Psoas muscle (tissue), 8 donors: ENCODE results near the gene UNC5C. TPM values are rescaled to one million over a fixed set of nuclear protein-coding genes. Genes with fewer than 3 reads are reported as not detected.
A peak's percentile ranks its signal among the peaks of the same experiment; 100 is the strongest.

Source experiments
- ATAC-seq, 4 donors: fragments of 200-7000 bp; cut with Tn5 transposase; one replicate each; pipeline ENCODE4 v1.9.1; 2020; ENCODE audit warnings: moderate library complexity in 3 of 4, mild to moderate bottlenecking in 2 of 4
- DNase-seq, 2 donors: peaks; one replicate each; pipeline ENCODE4 v3.0.0-alpha.2; 2020
- H3K27ac ChIP-seq: fragments of 200-600 bp; one replicate; pipeline ENCODE4 v1.8.0; 2022
- H3K27me3 ChIP-seq, 3 donors: fragments of 200-600 bp in 1 of 3; one replicate each; pipeline versions ENCODE4 v1.6.1 to v1.8.0; 2013 to 2022; ENCODE audit warnings: low read length in 2 of 3, mild to moderate bottlenecking in 2 of 3, moderate library complexity in 1 of 3; ENCODE audit not compliant: insufficient read depth in 3 of 3
- H3K36me3 ChIP-seq, 2 donors: fragments of 200-600 bp in 1 of 2; one replicate each; pipeline versions ENCODE4 v1.6.1 to v1.8.0; 2013 to 2022; ENCODE audit warnings: low read depth in 1 of 2, mild to moderate bottlenecking in 1 of 2, moderate library complexity in 1 of 2; ENCODE audit not compliant: insufficient read depth in 1 of 2
- H3K4me1 ChIP-seq: fragments of 200-600 bp; one replicate; pipeline ENCODE4 v1.8.0; 2022
- H3K4me3 ChIP-seq: fragments of 200-600 bp; one replicate; pipeline ENCODE4 v1.8.0; 2022; ENCODE audit warnings: mild to moderate bottlenecking
- H3K9me3 ChIP-seq: fragments of 200-600 bp; one replicate; pipeline ENCODE4 v1.8.0; 2022
- WGBS, 3 donors: extraction: QIAGEN DNeasy Blood & Tissue Kit; methylation state at CpG; one replicate each; pipeline versions ENCODE4 v1.1.6 to v1.1.7; 2013; 5-methylcytosine and 5-hydroxymethylcytosine counted together
- intact Hi-C, 2 donors: fragments of 100-400 bp; cut with DNase I; formaldehyde crosslinking; loops; one replicate each; pipeline versions ENCODE4 v1.11.0 to v1.14.2; 2022
- polyA plus RNA-seq, 3 donors: library from polyadenylated mRNA; stranded (reverse); fragments of 200-250 nt; gene quantifications; one replicate each; pipeline ENCODE4 v1.2.3, GENCODE V29; 2013
- total RNA-seq, 4 donors: library from RNA; stranded (reverse); fragmentation: NEBNext Ultra II Directional in 2 of 4; extraction: Animal tissue kit (Norgen Biotek cat#: 25700) in 2 of 4; gene quantifications; one replicate each; pipeline versions ENCODE4 v1.2.1 to v1.2.4, GENCODE V29; 2021 to 2023
- TF ChIP-seq, protein P1 (sequence below): fragments of 200-600 bp; IDR thresholded peaks from one replicate; pipeline ENCODE4 v1.8.0; 2022; ENCODE audit warnings: antibody characterized with exemption
- donor health status: healthy with polysubstance abuse.
- donor health status: DM: no; HTN: no; CAD: no; lungs with moderate emphysema.
- donor health status: Bipolar disorder and iron deficiency.
- donor health status: healthy.
- donor health status: DM: yes; HTN: yes; CAD: no.
- donor health status: DM: no; HTN: no; CAD: no.
- donor health status: DM: no; HTN: no; CAD: no.
- donor health status: DM: yes; HTN: yes; CAD: no.

UNC5C gene
- total and polyA plus RNA-seq, 7 donors, result 0.04 to 1.1 (median 0.19) TPM

DNA sequence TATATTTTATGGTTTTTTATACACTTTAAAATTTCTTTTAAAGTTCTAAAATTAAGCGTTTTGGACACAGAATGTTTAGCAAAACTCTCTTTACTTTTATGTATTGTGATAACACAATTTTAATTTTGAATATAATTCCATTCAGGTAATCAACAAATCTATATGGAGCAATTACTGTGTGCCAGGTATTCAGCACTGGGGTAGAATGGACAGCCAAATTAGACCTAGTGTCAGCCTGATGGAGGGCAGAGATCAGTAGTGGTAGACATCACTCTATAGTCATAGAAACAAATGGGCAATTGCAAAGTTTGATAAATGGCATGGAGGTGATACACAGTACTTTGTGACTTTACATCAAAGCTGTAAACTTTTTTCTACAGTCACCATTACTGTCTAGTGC lies 41.8 kb upstream of the UNC5C start:
- TF ChIP-seq, protein P1, sequence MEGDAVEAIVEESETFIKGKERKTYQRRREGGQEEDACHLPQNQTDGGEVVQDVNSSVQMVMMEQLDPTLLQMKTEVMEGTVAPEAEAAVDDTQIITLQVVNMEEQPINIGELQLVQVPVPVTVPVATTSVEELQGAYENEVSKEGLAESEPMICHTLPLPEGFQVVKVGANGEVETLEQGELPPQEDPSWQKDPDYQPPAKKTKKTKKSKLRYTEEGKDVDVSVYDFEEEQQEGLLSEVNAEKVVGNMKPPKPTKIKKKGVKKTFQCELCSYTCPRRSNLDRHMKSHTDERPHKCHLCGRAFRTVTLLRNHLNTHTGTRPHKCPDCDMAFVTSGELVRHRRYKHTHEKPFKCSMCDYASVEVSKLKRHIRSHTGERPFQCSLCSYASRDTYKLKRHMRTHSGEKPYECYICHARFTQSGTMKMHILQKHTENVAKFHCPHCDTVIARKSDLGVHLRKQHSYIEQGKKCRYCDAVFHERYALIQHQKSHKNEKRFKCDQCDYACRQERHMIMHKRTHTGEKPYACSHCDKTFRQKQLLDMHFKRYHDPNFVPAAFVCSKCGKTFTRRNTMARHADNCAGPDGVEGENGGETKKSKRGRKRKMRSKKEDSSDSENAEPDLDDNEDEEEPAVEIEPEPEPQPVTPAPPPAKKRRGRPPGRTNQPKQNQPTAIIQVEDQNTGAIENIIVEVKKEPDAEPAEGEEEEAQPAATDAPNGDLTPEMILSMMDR, result no peak
- Histone ChIP-seq H3K4me3 (no peak overlapping the region), H3K27me3 (no peaks in the 10 kb centered on the region), H3K9me3 (no peaks in the 10 kb centered on the region), H3K36me3 (no peaks in the 10 kb centered on the region), H3K27ac (no peak overlapping the region), H3K4me1 (no peaks in the 10 kb centered on the region)
- 74 to 83% (median 80%) methylated on average over 1 of the region's 1 CpG for WGBS, 3 donors
- intact Hi-C loops, result no loop called here
- DNase-seq (no peak), ATAC-seq (no peak)

- H3K27me3 ChIP-seq, result no peaks in the 10 kb centered on the region
- WGBS, 3 donors, result 48 to 55% (median 51%) methylated on average over 5 of the region's 5 CpGs
Measured at GRCh38 chr4:95585016-95585695, 36.4 kb upstream of the UNC5C start.

DNA sequence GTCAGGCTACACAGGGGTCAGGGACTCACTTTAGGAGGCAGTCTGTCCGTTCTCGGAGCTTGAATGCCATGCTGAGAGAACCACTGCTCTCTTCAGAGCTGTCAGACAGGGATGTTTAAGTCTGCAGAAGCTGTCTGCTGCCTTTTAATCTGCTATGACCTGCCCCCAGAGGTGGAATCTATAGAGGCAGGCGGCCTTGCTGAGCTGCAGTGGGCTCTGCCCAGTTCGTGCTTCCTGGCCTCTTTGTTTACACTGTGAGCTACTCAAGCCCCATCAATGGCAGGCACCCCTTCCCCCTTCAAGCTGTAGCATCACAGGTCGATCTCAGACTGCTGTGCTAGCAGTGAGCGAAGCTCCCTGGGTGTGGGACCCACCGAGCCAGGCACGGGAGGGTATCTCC lies 31.5 kb upstream of the UNC5C start:
- Histone ChIP-seq H3K27ac (no peak overlapping the region), H3K9me3 (no peaks in the 10 kb centered on the region), H3K36me3 (no peaks in the 10 kb centered on the region), H3K4me3 (no peak overlapping the region), H3K4me1 (no peaks in the 10 kb centered on the region), H3K27me3 (no peaks in the 10 kb centered on the region)
- TF ChIP-seq, protein P1, result no peak
- 64 to 67% (median 65%) methylated on average over 8 of the region's 8 CpGs for WGBS, 3 donors
- DNase-seq, result no peak
- intact Hi-C loops, result no loop called here
- ATAC-seq, result no peak

More at GRCh38 chr4:95585016-95585695, 36.4 kb upstream of the UNC5C start:
- Histone ChIP-seq H3K36me3 (no peaks in the 10 kb centered on the region), H3K4me1 (no peaks in the 10 kb centered on the region), H3K27ac (no peak overlapping the region), H3K9me3 (no peaks in the 10 kb centered on the region), H3K4me3 (no peak overlapping the region)
- no peak for ATAC-seq
- intact Hi-C loops, result no loop called here
- TF ChIP-seq, protein P1, result no peak
- DNase-seq, result no peak

DNA sequence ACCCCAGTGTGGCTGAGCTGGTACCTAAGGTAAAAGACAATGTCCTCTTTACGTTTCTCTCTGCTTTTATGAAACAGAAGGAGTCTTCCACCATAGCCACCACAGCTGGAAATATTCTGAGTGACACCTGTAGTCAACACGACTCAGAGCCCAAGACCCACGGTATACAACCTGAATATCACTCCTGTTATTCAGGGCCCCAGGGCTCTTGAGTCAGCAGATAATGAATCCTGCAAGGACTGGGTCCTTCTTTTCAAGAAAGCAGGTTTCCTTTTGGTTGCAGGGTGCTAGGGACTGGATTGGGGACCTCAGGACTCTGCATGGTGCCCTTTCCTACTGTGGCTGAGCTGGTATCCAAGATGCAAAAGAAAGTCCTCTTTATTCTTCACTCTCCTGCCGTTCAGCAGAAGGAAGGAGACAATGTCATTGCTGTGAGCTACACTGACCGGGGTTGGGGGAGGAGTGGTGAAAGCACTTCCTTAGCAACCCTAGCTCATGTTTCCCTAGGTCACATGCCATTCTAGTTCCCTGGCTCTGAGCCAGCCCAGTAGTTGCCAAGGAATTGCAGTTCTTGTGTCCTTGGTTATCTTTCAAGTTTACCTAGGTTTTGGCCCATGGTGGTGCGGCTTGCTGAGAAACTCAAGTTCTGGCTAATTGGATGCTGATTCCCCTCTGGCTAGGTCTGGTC lies 23.7 kb upstream of the UNC5C start:
- no peaks in the 10 kb centered on the region for H3K4me1 ChIP-seq
- no peak overlapping the region for H3K27ac ChIP-seq
- TF ChIP-seq, protein P1, result no peak
- ATAC-seq (peak in 1 of 4 donors; percentile 56), DNase-seq (peak; percentile 38 to 57)
- WGBS, 3 donors, result 54 to 62% (median 55%) methylated on average over 6 of the region's 6 CpGs
- H3K36me3 ChIP-seq, result no peaks in the 10 kb centered on the region
- no peaks in the 10 kb centered on the region for H3K27me3 ChIP-seq
- peaks cover 7% of the 10 kb centered on the region for H3K9me3 ChIP-seq
- no peak overlapping the region for H3K4me3 ChIP-seq
- intact Hi-C loops, result no loop called here
